Posterior vena cava (tissue), 2 donors: ENCODE measurements around the gene LGR5. TPM values are rescaled to one million over a fixed set of nuclear protein-coding genes. Genes with fewer than 3 reads are reported as not detected.

ENCODE experiments used
- DNase-seq: peaks from one replicate; pipeline ENCODE4 v3.0.0-alpha.2; 2020; ENCODE audit warnings: low spot score
- intact Hi-C, 2 donors: fragments of 100-400 bp; cut with DNase I; formaldehyde crosslinking; loops; one replicate each; pipeline versions ENCODE4 v1.14.1 to v1.14.2; 2022 to 2023
- long read RNA-seq, 2 donors: library from polyadenylated mRNA; unstranded; transcript quantifications; one replicate each; pipeline ENCODE4 v2.0.0, GENCODE V29; 2020 to 2021
- total RNA-seq, 2 donors: library from RNA; stranded (reverse); fragmentation: NEBNext Ultra II Directional; extraction: Animal tissue kit (Norgen Biotek cat#: 25700); gene quantifications; one replicate each; pipeline ENCODE4 v1.2.1, GENCODE V29; 2021
- donor health status: DM: yes; HTN: yes; CAD: no.
- donor health status: DM: yes; HTN: yes; CAD: no.

The LGR5 gene
- 1 to 10 TPM in 1 of 2 donors, under 1 TPM in 1; 0.38 to 1.3 TPM for total RNA-seq
- long read RNA-seq, donor 1, partial matches to known transcripts: 0 of 1 reads
- long read RNA-seq, donor 1, other reads (novel, unspliced or antisense): 1 of 1 reads
- long read RNA-seq, donor 2: 0 reads

DNA sequence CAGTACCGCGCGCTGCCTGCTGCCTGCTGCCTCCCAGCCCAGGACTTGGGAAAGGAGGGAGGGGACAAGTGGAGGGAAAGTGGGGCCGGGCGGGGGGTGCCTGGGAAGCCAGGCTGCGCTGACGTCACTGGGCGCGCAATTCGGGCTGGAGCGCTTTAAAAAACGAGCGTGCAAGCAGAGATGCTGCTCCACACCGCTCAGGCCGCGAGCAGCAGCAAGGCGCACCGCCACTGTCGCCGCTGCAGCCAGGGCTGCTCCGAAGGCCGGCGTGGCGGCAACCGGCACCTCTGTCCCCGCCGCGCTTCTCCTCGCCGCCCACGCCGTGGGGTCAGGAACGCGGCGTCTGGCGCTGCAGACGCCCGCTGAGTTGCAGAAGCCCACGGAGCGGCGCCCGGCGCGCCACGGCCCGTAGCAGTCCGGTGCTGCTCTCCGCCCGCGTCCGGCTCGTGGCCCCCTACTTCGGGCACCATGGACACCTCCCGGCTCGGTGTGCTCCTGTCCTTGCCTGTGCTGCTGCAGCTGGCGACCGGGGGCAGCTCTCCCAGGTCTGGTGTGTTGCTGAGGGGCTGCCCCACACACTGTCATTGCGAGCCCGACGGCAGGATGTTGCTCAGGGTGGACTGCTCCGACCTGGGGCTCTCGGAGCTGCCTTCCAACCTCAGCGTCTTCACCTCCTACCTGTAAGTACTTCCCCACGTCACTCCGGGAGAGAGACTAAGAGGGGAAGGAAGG is at the start of gene LGR5:
TSS of gene LGR5 (plus strand) at position 186 of the 732 bp plus-strand sequence. CDS start at position 469, 283 bp downstream.
- DNase-seq: peak; percentile 81
- intact Hi-C loops: loop anchor here in 1 of 2 donors (10.0 kb wide), 1 partner anchor 1475 kb away; no protein-coding TSS in a partner anchor

DNA sequence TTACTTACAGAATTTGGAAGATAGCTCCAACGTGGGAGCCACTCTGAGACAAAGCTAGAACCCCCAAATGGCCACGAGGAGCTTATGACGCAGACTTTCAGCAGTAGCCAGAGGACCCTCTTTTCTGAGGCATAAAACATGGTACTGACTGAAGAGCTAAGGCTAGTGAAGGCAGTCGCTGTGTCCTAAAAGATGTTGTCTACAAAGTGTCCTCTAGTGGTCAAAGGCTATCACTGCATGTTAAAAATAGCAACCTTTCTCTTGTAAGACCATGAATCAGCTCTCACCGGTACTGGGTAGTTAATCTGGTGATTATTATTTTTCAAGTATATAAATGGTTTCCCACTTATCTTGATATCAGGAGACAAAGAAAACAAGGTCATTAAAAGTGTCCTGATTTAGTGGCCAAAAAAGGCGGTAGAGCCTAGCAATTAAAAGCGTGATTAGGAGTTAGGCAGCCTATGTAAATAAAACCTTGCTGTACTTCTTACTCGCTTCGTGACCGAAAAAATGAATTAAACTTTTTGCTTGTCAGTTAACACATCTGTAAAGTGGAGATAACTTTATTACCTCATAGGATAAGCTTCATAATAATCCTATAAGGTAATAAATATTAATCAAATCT is 47.0 kb upstream of the LGR5 start:
- intact Hi-C loops: no loop called here

GRCh38 chr12:71393625-71394024 is 46.0 kb upstream of the LGR5 start:
- DNase-seq: no peak
- intact Hi-C loops: no loop called here

More for the DNA sequence above, 47.0 kb upstream of the LGR5 start:
- DNase-seq: no peak

- intact Hi-C loops: no loop called here
- no peak for DNase-seq
These were observed 42.1 kb upstream of the LGR5 start for GRCh38 chr12:71397433-71397954.

DNA sequence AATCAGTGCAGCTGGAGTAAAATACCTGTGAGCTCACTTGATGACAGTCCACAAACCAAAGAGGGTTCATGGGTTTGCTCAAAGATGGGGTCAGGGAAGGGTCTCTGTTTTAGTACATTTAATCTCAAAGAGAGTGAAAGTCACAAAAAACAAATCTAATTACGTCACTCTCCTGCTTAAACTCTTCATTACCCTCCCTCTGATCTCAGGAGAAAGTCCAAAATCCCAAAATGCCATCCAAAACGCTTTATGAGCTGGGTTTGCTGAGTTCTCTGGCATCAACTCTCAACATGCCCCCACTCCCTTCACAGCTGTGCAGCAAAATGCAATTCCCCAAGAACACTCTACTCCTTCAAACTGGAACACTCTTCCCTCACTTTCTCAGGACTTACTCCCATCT is 40.4 kb upstream of the LGR5 start:
- intact Hi-C loops: no loop called here
- DNase-seq: no peak

DNA sequence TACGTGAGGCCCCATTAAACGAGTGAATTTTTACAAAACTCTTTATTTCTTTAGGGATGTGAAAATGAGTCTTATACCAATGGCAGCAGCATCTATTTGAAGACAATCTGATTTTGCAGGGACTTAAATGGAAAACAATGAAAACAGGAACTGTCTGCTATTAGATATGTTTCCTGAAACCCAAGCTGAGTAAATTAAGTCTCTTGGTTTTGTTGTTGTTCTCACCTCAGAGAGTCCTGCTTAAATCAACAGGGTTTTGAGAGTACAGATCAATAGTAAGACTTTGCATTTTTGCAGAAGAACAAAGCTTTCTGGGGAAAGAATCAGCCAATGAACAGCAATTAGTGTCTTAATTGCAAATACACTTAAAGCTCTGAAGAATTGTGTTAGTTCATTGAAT is 39.1 kb upstream of the LGR5 start:
- DNase-seq: no peak
- intact Hi-C loops: no loop called here

DNA sequence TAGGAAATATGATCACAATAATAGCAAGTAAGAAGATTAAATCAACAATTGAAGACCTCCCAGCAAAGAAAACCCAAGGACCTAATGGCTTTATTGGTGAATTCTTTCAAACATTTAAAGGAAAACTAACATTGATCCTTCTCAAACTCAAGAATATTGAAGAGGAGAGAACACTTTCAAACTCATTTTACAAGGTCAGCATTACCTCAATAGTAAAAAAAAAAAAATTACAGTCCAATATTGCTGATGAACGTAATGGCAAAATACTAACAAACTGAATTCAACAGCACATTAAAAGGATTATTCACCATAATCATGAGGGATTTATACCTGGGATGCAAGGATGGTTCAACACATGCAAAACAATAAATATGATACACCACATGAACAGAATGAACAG is 33.7 kb upstream of the LGR5 start:
- intact Hi-C loops: no loop called here
- no peak for DNase-seq

GRCh38 chr12:71407732-71408131 is 31.9 kb upstream of the LGR5 start:
- no peak for DNase-seq
- intact Hi-C loops: no loop called here

DNA sequence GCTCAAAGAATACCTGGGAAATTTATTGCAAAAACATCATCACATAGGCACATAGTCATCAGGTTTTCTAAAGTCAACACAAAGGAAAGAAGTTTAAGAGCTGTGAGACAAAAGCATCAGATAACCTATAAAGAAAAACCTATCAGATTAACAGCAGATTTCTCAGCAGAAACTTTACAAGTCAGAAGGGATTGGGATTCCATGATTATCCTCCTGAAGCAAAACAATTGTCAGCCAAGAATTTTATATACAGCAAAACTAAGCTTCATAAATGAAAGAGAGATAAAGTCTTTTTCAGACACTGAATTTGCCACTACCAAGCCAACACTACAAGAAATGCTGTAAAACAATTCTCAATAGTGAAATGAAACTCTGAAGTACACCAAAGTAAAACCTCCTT is 28.8 kb upstream of the LGR5 start:
- DNase-seq: no peak
- intact Hi-C loops: loop anchor here in 1 of 2 donors (5.0 kb wide), 1 partner anchor 1784 kb away; no protein-coding TSS in a partner anchor

- intact Hi-C loops: loop anchor here in 1 of 2 donors (5.0 kb wide), 1 partner anchor 1784 kb away; no protein-coding TSS in a partner anchor
- DNase-seq: no peak
These were observed 28.0 kb upstream of the LGR5 start for GRCh38 chr12:71411635-71412034.

- DNase-seq: no peak
- intact Hi-C loops: no loop called here
These were observed 24.0 kb upstream of the LGR5 start for GRCh38 chr12:71415336-71416231.

DNA sequence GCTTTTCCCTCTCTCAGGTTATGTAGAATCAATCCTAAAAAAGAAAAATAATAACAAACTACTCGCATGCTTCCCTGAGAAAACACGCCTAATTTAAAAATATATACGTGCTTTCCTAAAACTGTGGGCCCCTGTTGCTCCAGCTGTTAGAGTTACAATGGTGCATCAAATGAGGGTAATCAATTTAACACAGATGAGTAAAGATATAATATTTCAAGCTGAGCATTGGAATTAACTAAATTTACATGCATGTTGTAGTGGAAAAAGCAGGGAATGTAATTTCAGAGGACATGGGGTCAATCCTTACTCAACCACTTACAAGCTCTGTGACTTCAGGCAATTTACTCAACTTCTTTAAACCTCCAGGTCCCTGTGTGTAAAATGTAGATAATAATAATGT is 22.4 kb upstream of the LGR5 start:
- intact Hi-C loops: no loop called here

GRCh38 chr12:71420775-71421406 is 18.7 kb upstream of the LGR5 start:
- no peak for DNase-seq
- intact Hi-C loops: loop anchor here in 1 of 2 donors (10.0 kb wide), 1 partner anchor 124 kb away; no protein-coding TSS in a partner anchor

More for the DNA sequence above, 22.4 kb upstream of the LGR5 start:
- no peak for DNase-seq

- no peak for DNase-seq
- intact Hi-C loops: loop anchor here in 1 of 2 donors (10.0 kb wide), 1 partner anchor 119 kb away; no protein-coding TSS in a partner anchor
These were observed 13.9 kb upstream of the LGR5 start for GRCh38 chr12:71425568-71426299.

DNA sequence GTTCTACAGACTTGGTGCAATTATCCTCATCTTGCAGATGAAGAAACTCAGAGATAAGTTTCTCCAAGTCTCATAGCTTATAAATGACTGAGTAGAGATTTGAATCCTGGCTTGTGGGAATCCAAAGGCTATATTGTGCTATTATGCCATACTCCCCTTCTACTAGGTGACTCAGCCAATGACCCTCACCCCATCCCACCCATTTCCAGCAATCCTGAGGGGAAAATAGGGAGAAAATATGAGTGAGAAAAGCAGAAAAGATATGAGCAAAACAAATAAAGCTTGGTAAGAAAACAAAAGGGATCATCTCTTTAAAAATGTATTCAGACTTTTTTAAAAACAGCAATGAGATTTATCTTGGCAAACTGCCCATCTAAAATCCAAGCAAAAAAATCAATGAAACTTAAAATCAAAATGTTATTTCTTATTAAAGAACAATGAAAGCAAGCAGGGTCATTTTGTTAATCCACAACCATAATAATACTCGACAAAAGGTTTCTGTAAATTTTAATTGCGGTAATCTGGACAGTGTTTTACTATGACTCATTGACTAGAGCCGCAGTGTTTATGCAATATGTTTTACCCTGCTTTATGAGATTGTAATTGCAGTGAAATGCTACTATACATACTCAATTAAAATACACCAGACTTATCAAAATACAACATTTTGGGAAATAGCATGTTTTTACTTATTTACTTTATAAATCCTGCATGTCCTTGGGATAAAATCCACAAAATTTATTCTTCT is 13.1 kb upstream of the LGR5 start:
- no peak for DNase-seq
- intact Hi-C loops: loop anchor here in 1 of 2 donors (10.0 kb wide), 1 partner anchor 118 kb away; no protein-coding TSS in a partner anchor

DNA sequence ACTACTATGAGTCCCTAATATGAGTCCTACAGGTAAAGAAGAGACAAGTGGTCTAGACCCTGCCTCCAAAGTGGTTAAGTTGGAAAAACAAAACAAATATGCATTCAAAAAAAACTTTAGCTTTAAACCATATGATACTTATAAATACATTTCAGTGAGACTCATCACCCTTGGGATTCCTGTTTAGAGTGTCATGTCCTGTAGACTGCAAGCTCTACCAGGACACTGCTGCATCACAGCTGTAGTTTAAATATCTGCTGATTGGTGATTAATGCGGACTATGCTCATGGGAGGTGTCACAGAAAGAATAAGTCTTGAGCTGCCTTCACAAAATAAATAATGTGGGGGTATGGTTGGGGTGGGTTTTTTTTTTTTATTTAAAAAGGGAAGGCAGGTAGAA is 8.8 kb upstream of the LGR5 start:
- no peak for DNase-seq
- intact Hi-C loops: loop anchor here in 1 of 2 donors (10.0 kb wide), 1 partner anchor 1484 kb away; no protein-coding TSS in a partner anchor

DNA sequence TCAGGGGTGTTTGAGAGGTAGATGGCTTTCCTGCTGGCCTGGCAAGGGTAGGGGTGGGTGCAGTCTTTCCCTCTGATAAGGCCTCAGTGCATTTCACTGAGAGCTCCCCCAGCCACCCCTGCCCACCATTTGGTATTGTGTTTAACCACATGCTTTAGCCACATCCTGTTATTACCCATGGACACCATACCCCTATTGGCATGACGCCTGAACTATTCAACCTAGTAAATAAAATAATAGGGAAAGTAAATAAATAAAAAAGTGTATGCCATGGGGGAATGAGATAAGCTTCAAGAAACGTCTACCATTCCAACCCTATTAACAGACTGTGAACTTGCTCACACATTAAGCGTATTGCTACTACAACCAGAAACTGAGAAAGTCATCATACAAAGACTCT is 7.6 kb upstream of the LGR5 start:
- intact Hi-C loops: loop anchor here in 1 of 2 donors (10.0 kb wide), 1 partner anchor 1483 kb away; no protein-coding TSS in a partner anchor
- DNase-seq: no peak
